Ishikawa (cell line): ENCODE measurements around the gene NDUFB2.

Source experiments
- CREB1 ChIP-seq: IDR thresholded peaks from 2 replicates; pipeline ENCODE4 v1.6.1; 2012; ENCODE audit warnings: low read depth
- EGR1 ChIP-seq: IDR thresholded peaks from 2 replicates; pipeline ENCODE4 v1.6.1; 2012
- EP300 ChIP-seq: IDR thresholded peaks from 2 replicates; pipeline ENCODE4 v1.6.1; 2012; ENCODE audit warnings: borderline replicate concordance
- FOXM1 ChIP-seq: IDR thresholded peaks from 2 replicates; pipeline ENCODE4 v1.6.1; 2012; ENCODE audit warnings: low read depth, borderline replicate concordance
- RAD21 ChIP-seq: IDR thresholded peaks from 2 replicates; pipeline ENCODE4 v1.6.1; 2012; ENCODE audit warnings: low read depth
- TAF1 ChIP-seq: IDR thresholded peaks from 2 replicates; pipeline ENCODE4 v1.6.1; 2012; ENCODE audit warnings: low read depth, mild to moderate bottlenecking
- TCF12 ChIP-seq: IDR thresholded peaks from 2 replicates; pipeline ENCODE4 v1.6.1; 2012; ENCODE audit warnings: low read depth
- TF ChIP-seq, protein P1 (sequence below): IDR thresholded peaks from 2 replicates; pipeline ENCODE4 v1.6.1; 2012; ENCODE audit warnings: low read depth, mild to moderate bottlenecking
- TF ChIP-seq, protein P2 (sequence below): IDR thresholded peaks from 2 replicates; pipeline ENCODE4 v1.6.1; 2012

DNA sequence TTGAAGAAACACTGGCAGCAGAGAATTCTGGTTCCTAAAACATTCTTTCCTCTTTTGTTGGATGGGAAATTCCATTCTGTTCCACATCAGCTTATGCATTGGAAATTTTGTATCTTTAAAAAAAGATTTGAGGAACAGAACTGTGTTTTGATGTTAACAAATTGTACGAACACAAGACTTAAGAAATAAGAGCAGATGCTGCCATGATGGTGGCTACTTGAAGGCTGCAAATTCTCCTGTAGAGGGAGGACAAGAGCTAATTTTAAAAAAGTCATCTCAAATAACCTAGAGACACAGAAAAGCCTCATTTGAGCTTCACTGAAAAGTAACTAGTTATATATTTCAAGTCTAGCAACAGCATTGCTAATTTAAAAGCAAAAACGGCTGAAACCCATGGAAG lies 29.8 kb downstream of the NDUFB2 start:
- TF ChIP-seq CREB1 (no peak), FOXM1 (no peak), EGR1 (no peak), TCF12 (no peak), TAF1 (no peak), EP300 (no peak), RAD21 (peak; percentile 41; the same call in 1 of the 2 replicates)
- TF ChIP-seq, protein P1, sequence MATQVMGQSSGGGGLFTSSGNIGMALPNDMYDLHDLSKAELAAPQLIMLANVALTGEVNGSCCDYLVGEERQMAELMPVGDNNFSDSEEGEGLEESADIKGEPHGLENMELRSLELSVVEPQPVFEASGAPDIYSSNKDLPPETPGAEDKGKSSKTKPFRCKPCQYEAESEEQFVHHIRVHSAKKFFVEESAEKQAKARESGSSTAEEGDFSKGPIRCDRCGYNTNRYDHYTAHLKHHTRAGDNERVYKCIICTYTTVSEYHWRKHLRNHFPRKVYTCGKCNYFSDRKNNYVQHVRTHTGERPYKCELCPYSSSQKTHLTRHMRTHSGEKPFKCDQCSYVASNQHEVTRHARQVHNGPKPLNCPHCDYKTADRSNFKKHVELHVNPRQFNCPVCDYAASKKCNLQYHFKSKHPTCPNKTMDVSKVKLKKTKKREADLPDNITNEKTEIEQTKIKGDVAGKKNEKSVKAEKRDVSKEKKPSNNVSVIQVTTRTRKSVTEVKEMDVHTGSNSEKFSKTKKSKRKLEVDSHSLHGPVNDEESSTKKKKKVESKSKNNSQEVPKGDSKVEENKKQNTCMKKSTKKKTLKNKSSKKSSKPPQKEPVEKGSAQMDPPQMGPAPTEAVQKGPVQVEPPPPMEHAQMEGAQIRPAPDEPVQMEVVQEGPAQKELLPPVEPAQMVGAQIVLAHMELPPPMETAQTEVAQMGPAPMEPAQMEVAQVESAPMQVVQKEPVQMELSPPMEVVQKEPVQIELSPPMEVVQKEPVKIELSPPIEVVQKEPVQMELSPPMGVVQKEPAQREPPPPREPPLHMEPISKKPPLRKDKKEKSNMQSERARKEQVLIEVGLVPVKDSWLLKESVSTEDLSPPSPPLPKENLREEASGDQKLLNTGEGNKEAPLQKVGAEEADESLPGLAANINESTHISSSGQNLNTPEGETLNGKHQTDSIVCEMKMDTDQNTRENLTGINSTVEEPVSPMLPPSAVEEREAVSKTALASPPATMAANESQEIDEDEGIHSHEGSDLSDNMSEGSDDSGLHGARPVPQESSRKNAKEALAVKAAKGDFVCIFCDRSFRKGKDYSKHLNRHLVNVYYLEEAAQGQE, result no peak
- TF ChIP-seq, protein P2, sequence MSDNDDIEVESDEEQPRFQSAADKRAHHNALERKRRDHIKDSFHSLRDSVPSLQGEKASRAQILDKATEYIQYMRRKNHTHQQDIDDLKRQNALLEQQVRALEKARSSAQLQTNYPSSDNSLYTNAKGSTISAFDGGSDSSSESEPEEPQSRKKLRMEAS, result no peak
